ENCODE measurements around the gene BCAS4. TPM values are rescaled to one million over a fixed set of nuclear protein-coding genes. Genes with fewer than 3 reads are reported as not detected.

The BCAS4 gene
- total RNA-seq, 1 experiment from 2014 or later = 29.9 TPM

- CTCF ChIA-PET = no interaction called here
- Histone ChIP-seq H3K36me3 (ENCODE audit: control insufficient read depth, insufficient read depth, low read length) (no peaks in the 10 kb centered on the region), H3K4me3 (ENCODE audit: low read depth, low read length) (no peak overlapping the region), H3K9me3 (no peaks in the 10 kb centered on the region), H3K27me3 (replicated peaks; ENCODE audit: control insufficient read depth, insufficient read depth, low read length) (no peaks in the 10 kb centered on the region), H3K4me1 (peaks cover 13% of the 10 kb centered on the region; the same call in 1 of the 2 replicates)
- no peaks in the 10 kb centered on the region for H3K9me3 Mint-ChIP-seq (ENCODE audit: unreplicated experiment)
- no TSS peak for BruUV-seq (replicated peaks)
- no peak overlapping the region for H3K27ac Mint-ChIP-seq (ENCODE audit: unreplicated experiment)
- no peaks in the 10 kb centered on the region for H3K36me3 Mint-ChIP-seq (ENCODE audit: insufficient read depth, unreplicated experiment)
- H3K4me3 Mint-ChIP-seq (ENCODE audit: unreplicated experiment) = no peak overlapping the region
- no peak for TF ChIP-seq CTCF (IDR thresholded peaks at IDR 0.05; ENCODE audit: insufficient read depth in 1 of 2, low read depth in 1 of 2, low read length in 1 of 2, severe bottlenecking in 1 of 2, unreplicated experiment in 1 of 2)
- intact Hi-C loops (cut with micrococcal nuclease; ENCODE audit: unreplicated experiment) = no loop called here
- DNase-seq = no peak
- POLR2A ChIA-PET = no interaction called here
- peaks cover 10% of the 10 kb centered on the region for H3K4me1 Mint-ChIP-seq (ENCODE audit: low read depth, unreplicated experiment)
- no peaks in the 10 kb centered on the region for H3K27me3 Mint-ChIP-seq (ENCODE audit: insufficient read depth, unreplicated experiment)
These were observed 7.4 kb downstream of the BCAS4 start for GRCh38 chr20:50802289-50802688.

- H3K4me3 ChIP-seq (ENCODE audit: low read depth, low read length) = no peak overlapping the region
- H3K9me3 ChIP-seq = peaks cover 5% of the 10 kb centered on the region; the same call in 1 of the 2 replicates
- no peaks in the 10 kb centered on the region for H3K27me3 Mint-ChIP-seq (ENCODE audit: insufficient read depth, unreplicated experiment)
- peaks cover 22% of the 10 kb centered on the region; the same call in 1 of the 2 replicates for H3K4me1 ChIP-seq
- no peaks in the 10 kb centered on the region for H3K27me3 ChIP-seq (replicated peaks; ENCODE audit: control insufficient read depth, insufficient read depth, low read length)
- peaks cover 17% of the 10 kb centered on the region for H3K4me1 Mint-ChIP-seq (ENCODE audit: low read depth, unreplicated experiment)
- no peak overlapping the region for H3K4me3 Mint-ChIP-seq (ENCODE audit: unreplicated experiment)
- H3K27ac Mint-ChIP-seq (ENCODE audit: unreplicated experiment) = no peak overlapping the region
- H3K36me3 Mint-ChIP-seq (ENCODE audit: insufficient read depth, unreplicated experiment) = no peaks in the 10 kb centered on the region
- no TSS peak for BruUV-seq (replicated peaks)
- CTCF ChIA-PET = interaction anchor here (0.6 to 1.4 kb wide), 2 partner anchors 10 to 11 kb away, joined by 4 to 7 read pairs; partner anchors contain the start of gene BCAS4
- no peaks in the 10 kb centered on the region for H3K36me3 ChIP-seq (ENCODE audit: control insufficient read depth, insufficient read depth, low read length)
- no peak for DNase-seq
- no peak for TF ChIP-seq CTCF (IDR thresholded peaks at IDR 0.05; ENCODE audit: insufficient read depth in 1 of 2, low read depth in 1 of 2, low read length in 1 of 2, severe bottlenecking in 1 of 2, unreplicated experiment in 1 of 2)
- intact Hi-C loops (cut with micrococcal nuclease; ENCODE audit: unreplicated experiment) = no loop called here
- POLR2A ChIA-PET = interaction anchor here (1.2 kb wide), 1 partner anchor 154 kb away, joined by 3 read pairs; the partner anchor contains the start of genes DPM1 and MOCS3
- H3K9me3 Mint-ChIP-seq (ENCODE audit: unreplicated experiment) = no peaks in the 10 kb centered on the region
These were observed 9.8 kb downstream of the BCAS4 start for GRCh38 chr20:50804437-50805348.

- CTCF ChIA-PET = no interaction called here
- Mint-ChIP-seq H3K27ac (ENCODE audit: unreplicated experiment) (no peak overlapping the region), H3K36me3 (ENCODE audit: insufficient read depth, unreplicated experiment) (no peaks in the 10 kb centered on the region), H3K9me3 (ENCODE audit: unreplicated experiment) (no peaks in the 10 kb centered on the region), H3K27me3 (ENCODE audit: insufficient read depth, unreplicated experiment) (no peaks in the 10 kb centered on the region), H3K4me1 (ENCODE audit: low read depth, unreplicated experiment) (peaks cover 17% of the 10 kb centered on the region), H3K4me3 (ENCODE audit: unreplicated experiment) (no peak overlapping the region)
- DNase-seq = no peak
- Histone ChIP-seq H3K4me1 (peaks cover 22% of the 10 kb centered on the region; the same call in 1 of the 2 replicates), H3K9me3 (peaks cover 6% of the 10 kb centered on the region; the same call in 1 of the 2 replicates), H3K27me3 (replicated peaks; ENCODE audit: control insufficient read depth, insufficient read depth, low read length) (no peaks in the 10 kb centered on the region), H3K4me3 (ENCODE audit: low read depth, low read length) (no peak overlapping the region), H3K36me3 (ENCODE audit: control insufficient read depth, insufficient read depth, low read length) (no peaks in the 10 kb centered on the region)
- intact Hi-C loops (cut with micrococcal nuclease; ENCODE audit: unreplicated experiment) = no loop called here
- no peak for TF ChIP-seq CTCF (IDR thresholded peaks at IDR 0.05; ENCODE audit: insufficient read depth in 1 of 2, low read depth in 1 of 2, low read length in 1 of 2, severe bottlenecking in 1 of 2, unreplicated experiment in 1 of 2)
- no TSS peak for BruUV-seq (replicated peaks)
- POLR2A ChIA-PET = no interaction called here
These were observed 10.5 kb downstream of the BCAS4 start for GRCh38 chr20:50805349-50805684.

Measured in Caco-2 (cell line).